HG02678 (cell line): ENCODE measurements around the gene FIG4.

Experiments
- ATAC-seq: cut with Tn5 transposase; IDR thresholded peaks from one replicate; pipeline ENCODE4 v1.9.1; 2021; ENCODE audit warnings: mild to moderate bottlenecking, moderate library complexity; ENCODE audit not compliant: unreplicated experiment

The FIG4 gene

DNA sequence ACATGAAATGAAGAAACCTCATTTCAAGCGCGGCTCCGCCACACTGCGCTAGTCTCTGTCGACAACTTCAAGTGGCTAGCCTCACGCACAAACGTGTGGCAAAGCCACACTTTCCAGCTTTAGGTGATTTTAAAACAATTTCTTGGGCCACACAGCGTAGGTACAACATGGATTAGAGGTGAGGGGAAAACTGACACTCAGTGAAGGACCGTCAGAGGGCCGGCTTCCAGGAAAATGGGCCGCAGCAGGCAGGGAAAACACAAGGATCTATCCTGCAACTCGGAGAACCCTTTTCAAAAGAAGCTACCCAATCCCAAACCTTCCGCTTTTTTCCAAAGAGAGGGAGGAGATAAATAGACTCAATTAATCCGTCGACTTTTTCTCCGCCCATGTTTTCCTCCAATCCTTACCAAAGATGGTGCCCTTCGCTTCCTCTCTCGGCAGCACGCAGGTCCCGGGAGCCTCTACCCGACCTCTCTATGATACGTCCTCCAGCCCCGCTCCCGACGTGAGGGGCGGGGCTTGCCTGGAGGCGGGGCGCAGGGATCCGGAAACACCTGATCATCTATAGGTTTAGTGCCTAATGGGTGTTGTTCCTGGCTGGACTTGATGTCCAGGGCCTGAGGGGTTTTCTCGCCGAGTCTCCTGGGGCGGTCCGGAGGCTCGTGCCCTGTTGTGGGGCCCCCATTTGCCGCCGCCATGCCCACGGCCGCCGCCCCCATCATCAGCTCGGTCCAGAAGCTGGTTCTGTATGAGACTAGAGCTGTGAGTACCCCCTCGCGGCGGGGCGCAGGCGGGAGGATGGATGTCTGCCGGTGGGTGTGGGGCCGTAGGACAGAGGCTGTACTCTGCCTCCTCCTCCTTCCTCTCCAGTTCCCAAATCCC is at the start of gene FIG4, which contains the start of gene AK9:
Gene FIG4 (plus strand): TSS at position 560 of the 885 bp plus-strand sequence. CDS start 140 bp downstream, at position 700.
Gene AK9 (minus strand): TSS at position 466 of the 885 bp plus-strand sequence. CDS start 15,457 bp downstream, outside the sequence.
- ATAC-seq: peak; percentile 96

DNA sequence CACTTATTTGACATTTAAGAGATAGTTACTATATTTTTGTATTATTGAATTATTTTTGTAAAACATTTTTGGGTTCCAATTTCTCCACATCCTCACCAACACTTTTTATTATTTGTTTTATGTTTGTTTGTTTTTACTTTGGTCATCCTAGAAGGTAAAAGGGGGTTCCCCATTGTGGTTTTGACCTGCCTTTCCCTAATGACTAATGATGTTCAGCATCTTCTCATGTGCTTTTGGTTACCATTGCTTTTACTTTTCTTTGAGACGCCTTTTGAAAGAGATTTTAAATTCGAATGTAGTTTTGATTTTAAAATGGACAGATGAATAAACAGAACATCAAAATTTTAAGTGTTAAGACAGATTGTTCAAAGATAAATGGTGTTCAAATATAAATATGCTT is 47.0 kb upstream of the FIG4 start:
- no peak for ATAC-seq

DNA sequence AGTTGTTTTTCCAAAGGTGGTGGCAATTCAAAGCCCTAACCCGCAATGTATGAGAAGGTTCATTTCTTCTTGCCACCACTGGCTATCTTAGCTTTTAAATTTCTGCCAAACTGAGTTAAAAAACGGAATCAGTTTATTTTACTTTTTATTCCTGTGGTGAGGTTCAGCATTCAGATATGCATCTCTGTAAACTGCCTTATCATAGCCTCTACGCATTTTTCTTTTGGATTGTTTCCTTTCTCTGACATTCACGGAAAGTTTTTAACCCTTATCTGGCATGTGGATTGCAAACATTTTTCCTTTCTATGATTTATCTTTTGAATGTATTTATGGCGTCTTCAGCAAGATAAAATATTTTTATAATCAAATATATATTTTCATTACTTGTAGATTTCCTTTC is 37.8 kb upstream of the FIG4 start:
- ATAC-seq: no peak

DNA sequence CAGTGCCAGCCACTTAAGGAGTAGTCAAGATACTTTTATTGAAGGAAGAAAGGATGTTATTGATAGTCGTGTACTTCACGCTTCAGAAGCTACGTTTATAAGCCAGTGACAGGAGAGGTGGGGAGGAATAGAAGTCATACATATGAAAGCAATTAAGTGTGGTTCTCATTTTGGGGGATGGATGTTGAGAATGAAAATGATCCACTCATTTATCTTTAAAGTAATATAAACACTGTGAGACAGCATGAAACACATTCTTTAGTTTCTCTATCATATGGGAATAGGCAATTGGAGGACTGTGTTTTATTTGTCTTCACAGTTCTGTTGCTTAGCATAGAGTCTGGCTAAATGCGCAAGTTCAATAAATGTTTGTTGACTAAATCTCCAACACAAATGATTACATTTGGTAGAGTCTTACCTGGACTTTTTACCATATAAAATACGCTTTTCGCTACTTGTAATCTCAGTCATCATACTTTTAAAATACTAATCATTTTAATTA is 35.3 kb upstream of the FIG4 start:
- no peak for ATAC-seq

DNA sequence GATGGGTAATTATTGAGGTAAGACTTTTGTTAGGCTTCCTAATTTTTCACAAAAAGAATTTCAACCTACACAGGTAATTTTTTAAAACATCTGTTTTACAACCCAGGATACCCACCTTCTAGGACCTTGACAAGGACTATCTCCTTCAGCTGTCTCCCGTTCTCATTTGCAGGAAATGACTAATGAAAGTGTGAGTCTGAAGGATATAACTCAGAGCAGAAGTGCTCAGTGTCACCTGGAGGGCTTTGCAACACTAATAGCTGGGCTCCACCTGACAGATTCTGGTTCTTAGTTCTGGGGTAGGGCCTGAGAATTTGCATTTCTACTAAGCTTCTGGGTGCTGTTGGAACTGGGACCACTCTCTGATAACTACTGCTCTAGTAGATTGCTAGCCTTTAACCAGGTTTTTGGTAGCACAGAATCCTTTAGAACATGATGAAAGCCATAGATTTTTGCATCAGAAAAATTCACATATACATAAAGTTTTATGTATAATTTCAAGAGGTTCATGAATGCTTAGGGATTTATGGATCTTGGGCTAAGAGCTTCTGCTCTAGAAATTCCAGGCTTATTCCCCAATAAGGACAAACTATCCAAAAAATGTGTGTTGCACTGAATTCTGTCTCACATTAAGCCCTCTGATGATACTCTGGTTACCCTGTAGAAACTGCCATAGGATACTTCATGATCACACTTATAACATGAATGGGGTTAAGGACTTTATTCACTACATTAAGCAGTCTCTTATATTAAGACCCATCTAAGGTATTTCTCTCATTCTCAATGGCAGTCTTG is 30.4 kb upstream of the FIG4 start:
- no peak for ATAC-seq

DNA sequence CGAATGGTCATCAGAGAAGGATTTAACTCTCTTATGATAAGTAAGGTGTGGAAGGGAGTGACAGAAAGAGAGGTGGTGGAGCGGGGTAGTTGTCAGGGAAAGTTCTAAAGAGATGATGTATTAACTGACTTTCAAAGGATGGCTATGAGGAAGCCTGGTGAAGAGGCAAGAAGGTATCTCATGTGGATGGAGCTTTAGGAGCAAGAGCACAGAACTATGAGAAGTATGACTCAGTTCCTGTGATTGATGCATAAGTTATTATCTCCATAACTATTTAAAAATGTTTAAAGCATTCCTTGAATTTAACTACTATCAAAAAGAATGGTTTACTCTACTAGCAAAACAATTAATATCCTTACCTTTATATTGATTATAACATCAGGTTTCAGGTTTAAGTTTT is 28.9 kb upstream of the FIG4 start:
- ATAC-seq: no peak

DNA sequence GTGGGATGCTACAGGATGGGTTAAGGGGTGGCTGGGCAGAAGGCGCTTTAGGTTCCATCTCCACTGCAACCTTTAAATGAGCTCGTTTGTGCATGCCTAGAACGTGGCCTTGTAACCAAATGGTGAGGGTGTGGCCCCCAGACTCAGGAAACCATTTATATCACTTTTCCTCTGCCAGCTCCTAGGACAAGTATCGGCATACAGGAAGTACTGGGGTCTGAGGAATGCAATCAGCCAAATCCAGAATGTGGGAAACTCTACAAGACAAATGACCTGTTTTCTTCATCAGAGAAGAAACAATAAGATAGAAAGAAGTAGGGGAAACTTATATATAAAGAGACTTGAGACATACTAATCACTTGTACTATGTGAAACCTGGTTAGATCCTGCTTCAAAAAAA is 21.3 kb upstream of the FIG4 start:
- no peak for ATAC-seq

DNA sequence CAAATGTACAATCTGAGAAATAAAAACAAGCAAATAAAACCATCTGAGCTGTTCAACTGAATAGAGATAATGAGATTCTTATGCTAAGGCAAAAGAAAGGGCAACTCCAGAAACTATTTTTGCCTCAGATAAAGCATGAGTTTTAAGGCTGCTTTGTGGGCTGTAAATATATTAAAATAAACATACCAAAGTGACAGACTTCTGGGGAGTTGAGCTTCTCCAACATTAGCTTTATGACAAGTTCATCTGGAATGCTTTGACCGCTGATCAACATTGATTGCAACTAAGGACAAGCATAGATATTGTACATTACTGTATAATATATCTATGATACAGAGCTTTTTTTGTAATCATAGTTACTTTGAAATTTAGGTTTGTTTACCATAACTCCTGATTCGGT is 19.4 kb upstream of the FIG4 start:
- ATAC-seq: no peak

DNA sequence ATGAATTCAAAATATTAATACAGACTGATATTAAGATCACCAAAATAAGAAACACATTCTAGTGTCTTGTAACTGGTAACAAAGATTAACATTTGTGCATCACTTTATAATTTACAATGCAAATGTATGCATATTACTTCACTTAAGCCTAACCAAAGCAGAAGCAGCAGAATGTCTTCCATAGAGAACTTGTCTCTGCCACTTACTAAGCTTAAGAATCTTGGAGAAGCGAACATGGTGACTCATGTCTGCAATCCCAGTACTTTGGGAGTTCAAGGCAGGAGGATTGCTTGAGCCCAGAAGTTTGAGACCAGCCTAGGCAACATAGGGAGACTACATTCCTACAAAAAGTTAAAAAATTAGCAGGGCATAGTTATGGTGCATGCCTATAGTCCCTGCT is 18.9 kb upstream of the FIG4 start:
- ATAC-seq: no peak

DNA sequence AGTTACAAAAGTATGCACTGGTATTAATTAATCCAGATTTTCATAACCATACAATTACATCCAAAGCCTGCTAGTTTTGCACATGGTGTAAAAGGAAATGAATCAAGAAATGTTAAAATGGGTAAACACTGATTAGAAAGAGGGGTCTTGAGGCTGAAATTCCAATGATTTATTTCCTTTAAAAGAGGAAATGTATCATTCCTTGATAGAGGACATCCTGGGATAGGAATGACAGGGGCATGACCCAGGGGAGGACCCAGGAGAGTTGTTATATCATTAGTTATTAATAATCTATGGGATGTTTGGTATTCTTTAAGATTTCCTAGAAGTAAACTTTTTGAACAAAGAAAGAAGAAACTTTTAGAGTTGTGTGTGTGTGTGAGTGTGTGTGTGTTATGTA is 18.3 kb upstream of the FIG4 start:
- no peak for ATAC-seq

DNA sequence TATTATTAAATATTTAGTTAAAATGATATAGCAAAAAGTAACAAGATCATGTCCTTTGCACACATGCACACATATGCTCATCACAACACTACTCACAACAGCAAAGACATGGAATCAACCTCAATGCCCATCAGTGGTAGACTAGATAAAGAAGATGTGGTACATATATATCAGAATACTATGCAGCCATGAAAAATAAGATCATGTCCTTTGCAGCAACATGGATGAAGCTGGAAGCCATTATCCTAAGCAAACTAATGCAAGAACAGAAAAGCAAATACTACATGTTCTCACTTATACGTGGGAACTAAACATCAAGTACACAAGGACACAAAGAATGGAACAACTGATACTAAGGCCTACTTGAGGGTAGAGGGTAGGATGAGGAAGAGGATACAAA is 14.4 kb upstream of the FIG4 start:
- no peak for ATAC-seq

DNA sequence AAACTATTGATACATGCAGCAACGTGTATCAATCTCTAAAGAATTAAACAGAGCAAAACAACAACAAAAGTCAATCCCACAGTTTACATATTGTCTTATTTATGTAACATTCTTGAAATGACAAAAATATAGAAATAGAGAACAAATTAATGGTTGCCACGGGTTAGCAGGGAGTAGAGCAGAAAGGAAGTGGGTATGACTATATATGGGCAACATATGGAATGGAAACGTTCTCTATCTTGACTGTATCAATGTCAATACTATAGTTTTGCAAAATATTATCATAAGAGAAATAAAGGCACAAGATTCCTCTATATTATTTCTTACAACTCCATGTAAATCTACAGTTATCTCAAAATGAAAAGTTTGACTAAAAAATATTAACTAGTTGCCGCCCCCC is 12.9 kb upstream of the FIG4 start:
- ATAC-seq: no peak

DNA sequence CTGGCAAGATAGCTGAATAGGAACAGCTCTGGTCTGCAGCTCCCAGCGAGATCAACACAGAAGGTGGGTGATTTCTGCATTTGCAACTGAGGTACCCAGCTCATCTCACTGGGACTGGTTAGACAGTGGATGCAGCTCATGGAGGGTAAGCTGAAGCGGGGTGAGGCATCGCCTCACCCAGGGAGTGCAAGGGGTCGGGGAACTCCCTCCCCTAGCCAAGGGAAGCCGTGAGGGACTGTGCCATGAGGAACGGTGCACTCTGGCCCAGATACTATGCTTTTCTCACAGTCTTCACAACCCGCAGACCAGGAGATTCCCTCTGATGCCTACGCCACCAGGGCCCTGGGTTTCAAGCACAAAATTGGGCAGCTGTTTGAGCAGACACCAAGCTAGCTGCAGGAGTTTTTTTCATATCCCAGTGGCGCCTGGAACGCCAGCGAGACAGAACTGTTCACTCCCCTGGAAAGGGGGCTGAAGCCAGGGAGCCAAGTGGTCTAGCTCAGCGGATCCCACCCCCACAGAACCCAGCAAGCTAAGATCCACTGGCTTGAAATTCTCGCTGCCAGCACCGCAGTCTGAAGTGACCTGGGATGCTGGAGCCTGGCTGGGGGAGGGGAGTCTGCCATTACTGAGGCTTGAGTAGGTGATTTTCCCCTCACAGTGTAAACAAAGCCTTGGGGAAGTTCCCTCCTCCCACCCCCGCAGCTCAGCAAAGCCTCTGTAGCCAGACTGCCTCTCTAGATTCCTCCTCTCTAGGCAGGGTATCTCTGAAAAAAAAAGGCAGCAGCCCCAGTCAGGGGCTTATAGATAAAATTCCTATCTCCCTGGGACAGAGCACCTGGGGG is 12.2 kb upstream of the FIG4 start:
- ATAC-seq: peak; percentile 51

DNA sequence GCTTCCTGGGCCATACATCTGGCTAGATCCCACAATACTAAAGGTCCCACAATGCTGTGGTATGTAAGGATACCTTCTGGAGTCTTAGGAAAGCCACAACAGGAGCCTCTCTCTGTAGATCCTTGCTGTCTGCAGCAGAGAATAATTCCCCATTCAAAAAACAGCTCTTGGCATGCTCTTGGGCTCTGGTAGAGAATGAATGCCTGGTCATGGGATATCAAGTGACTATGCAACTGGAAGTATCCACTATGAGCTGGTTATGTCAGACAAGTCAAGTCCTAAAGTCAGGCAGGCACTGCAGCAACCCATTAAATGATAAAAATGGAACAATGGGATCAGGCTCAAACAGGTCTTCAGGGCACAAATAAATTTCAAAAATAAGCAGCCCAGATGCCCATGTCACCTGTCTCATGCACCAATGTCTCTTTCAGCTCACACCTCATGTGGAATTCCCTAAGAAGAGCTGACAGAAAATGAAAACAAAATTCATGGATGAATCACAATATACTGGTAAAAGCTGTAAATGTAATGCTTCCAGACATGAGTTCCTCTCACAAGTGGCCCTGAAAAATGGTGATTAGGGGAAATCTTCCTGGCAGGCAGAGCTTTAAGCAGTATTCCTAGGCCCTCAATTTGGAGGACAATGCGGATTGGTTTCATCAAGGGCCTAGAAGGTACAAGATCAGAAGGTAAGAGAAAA is 4.4 kb upstream of the FIG4 start:
- ATAC-seq: no peak

DNA sequence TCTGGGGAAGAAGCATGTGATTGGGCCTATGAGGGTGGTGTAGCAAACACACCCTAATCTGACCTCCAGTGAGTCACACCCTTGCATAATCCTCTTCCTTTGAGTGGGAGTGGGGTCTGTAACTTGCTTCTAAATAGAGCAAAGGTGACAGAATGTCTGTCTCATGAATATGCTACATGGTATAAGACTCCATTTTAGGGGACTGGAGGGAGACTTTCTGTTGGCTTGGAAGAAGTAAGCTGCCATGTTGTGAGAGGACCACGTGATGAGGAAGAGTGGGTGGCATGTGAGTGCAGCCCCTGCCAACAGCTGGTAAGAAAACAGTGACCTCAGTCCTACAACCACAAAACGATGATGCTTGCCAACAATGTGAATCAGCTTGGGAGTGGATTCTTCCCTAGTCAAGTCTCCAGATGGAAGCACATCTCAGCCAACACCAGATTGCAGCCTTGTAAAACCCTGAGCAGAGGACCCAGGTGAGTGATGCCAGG is 3.8 kb upstream of the FIG4 start:
- no peak for ATAC-seq

DNA sequence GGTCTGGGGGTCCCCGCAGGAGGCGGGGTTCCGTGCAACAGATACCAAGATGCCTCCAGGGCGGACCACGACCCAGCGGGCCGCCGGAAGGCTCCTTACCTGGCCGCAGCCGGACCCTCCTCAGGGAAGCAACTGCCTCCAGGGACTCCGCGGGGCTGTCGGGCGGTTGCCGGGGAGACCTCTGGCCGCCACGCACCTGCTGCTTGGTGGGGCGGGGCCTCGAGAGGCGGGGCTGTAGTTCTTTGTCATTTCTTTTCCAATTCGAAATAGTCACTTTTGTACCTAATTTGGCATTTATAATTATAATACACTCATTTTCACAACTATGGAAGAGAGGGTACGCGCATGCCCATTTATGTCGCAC is 741 bp upstream of the FIG4 start:
- peak; percentile 49 for ATAC-seq

DNA sequence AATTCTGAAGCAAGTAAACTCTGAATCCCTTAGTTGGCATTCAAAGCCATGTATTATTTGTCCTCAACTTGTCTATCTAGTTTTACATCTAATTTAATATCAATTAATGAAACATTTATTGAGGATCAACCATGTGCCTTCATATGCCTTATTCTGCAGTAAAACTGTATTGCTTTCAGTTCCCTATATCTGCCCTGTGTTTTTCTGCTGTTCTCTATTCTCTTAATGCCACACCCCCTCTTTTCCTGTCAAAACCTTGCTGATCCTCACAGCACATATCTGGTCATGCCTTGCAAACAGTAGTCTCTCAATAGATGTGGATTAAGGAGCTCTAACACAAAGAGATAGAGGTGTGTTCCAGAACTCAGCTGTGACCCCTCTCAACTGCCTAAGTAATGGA is 2.0 kb downstream of the FIG4 start:
- ATAC-seq: peak; percentile 29

DNA sequence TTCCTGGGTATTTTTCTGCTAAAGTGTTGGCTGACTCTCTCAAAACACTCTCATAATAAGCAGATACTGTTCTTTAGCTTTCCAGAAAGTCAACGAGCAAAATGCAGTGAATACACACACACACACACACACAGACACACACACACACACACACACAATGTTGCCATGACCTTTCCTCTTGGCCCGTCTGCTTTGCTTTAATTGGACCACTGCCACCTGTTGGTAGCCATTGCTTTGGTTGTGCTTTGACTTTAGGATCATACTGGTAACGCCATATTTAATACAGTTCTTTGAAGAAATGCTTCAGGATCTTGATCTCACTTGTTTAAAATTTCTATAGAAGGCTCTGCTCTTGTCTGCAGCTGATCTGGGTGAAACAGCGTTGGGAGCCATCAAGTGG is 4.4 kb downstream of the FIG4 start:
- ATAC-seq: no peak

DNA sequence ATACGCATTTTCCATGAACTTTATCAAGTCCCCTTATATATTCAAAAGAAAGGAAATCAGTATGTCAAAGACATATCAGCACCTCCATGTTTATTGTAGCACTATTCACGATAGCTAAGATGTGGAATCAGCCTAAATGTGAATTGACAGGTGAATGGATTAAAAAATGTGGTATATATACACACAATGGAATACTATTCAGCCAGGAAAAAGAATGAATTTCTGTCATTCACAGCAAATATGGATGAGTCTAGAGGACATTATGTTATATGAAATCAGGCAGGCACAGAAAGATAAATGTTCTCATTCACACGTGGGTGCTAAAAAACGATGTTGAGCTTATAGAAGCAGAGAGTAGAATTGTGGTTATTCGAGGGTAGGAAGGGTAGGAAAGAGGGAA is 5.3 kb downstream of the FIG4 start:
- ATAC-seq: no peak

DNA sequence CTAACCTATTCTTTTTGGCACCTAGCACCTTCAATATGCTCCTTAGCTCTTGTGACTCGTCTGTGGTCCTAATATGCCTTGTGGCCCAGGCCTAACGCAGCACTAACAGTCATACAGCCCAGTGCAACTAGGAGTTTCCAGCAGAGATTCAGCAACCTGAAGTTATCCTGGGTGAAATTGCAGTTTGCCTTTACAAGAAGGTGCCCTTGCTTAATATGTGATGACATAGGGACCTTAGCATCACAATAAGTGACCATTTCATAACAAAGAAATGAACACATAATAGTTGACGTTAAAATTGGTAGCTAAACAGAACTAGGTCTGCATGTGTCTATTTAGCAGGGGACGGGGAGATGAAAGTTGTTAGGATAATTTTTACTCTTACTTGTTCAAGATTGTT is 10.1 kb downstream of the FIG4 start:
- no peak for ATAC-seq
